ELF-1 (cell line): ENCODE results near the gene GPNMB.
"Not testable (repeated sequence)": the region's sequence is repeated elsewhere in the genome, so short reads cannot be mapped to it uniquely, and the experiment has no call there.

ENCODE experiments used
- DNase-seq: peaks from one replicate; pipeline ENCODE4 v3.0.0-alpha.2; 2016; ENCODE audit warnings: low read depth, low spot score

The GPNMB gene

DNA sequence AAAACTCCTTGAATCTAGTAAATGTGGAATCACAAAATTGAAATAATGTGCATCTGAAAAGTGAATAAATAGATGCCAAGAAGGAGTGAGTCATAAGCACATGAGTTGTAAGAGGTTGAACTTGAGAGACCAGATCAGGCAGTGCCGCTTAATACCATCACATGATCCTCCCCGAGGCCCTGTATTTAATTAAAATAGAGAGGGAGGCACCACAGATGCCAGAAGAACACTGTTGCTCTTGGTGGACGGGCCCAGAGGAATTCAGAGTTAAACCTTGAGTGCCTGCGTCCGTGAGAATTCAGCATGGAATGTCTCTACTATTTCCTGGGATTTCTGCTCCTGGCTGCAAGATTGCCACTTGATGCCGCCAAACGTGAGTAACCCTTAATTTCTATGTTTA lies at the start of gene GPNMB:
Gene GPNMB (plus strand): TSS at position 221 of the 400 bp plus-strand sequence. CDS start 83 bp downstream, at position 304.
- DNase-seq = no peak

DNA sequence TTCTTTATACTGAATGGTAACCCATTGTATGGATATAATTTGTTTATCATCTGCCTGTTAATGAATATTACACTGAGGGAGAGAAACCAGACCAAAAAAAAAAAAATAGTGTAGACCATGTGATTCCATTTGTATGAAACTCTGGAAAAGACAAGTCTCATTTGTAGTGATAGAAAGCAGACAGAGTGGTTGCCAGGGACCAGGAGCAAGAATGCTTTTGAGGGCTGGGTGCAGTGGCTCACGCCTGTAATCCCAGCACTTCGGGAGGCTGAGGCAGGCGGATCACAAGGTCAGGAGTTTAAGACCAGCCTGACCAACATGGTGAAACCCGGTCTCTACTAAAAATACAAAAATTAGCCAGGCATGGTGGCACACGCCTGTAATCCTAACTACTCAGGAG lies 48.8 kb upstream of the GPNMB start:
- DNase-seq = not testable (repeated sequence)

- no peak for DNase-seq
Measured at GRCh38 chr7:23200331-23200730, 46.2 kb upstream of the GPNMB start.

- no peak for DNase-seq
Measured at GRCh38 chr7:23204241-23204640, 42.3 kb upstream of the GPNMB start.

- no peak for DNase-seq
Measured at GRCh38 chr7:23205577-23205908, 41.0 kb upstream of the GPNMB start.

GRCh38 chr7:23205909-23206767 lies 40.4 kb upstream of the GPNMB start:
- DNase-seq = peak; percentile 64

DNA sequence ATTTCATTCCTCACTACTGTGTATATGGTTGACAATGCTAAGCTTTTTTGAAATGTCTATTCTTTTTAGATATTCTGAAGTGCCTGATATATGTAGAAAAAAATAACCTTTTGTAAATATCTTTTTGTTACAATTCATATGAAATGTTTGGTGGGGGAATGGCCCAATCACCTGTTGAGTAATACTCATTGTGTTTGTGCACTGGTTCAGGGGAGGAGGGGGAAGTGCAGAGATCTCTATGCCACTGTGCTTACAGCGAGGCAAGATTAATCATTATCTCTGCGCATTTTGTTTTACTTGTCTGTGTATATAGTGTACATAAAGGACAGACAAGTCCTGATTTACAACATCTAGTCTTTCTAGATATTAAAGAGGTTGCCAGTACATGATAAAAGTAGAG lies 39.6 kb upstream of the GPNMB start:
- DNase-seq = no peak

- no peak for DNase-seq
Measured at GRCh38 chr7:23207884-23208283, 38.7 kb upstream of the GPNMB start.

- DNase-seq = no peak
Measured at GRCh38 chr7:23208316-23208715, 38.3 kb upstream of the GPNMB start.

DNA sequence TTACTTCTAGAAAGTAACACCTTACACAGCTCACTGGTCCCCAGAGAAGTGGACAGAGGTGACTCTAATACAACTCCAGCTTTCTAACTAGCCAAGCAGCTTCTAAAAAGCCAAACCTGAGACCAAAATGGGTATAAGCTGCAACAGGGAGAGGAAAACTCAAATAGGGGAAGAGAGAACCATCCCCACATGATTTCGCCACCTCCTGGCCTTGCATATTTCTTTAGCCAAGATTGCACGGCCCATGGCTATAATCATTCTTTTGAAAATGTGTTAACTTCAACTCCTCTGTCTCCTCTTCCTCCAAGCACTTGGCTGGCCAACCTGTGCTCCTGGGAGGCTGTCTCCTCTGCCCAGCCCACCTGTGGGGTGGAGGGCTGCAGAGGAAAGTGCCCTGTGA lies 36.1 kb upstream of the GPNMB start:
- DNase-seq = no peak

DNA sequence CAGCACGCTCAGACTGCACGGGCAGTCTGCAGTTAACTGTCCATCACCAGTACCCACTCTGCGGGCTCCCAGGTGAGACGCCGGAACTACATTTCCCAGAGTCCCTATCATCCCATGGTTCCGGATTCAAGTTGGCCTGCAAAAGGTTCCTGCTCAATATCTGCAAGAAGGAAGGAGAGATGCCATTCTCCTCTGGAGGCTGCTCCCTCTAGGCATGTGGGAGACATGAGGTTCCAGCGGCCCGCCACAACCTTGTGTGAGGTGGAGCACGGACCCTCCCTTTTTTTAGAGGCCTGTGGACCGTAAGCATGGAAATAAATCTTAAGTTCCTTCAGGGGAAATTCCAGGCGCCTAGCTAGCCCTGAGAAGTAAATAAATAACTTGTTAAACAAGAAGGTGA lies 35.0 kb upstream of the GPNMB start:
- DNase-seq = peak; percentile 82

DNA sequence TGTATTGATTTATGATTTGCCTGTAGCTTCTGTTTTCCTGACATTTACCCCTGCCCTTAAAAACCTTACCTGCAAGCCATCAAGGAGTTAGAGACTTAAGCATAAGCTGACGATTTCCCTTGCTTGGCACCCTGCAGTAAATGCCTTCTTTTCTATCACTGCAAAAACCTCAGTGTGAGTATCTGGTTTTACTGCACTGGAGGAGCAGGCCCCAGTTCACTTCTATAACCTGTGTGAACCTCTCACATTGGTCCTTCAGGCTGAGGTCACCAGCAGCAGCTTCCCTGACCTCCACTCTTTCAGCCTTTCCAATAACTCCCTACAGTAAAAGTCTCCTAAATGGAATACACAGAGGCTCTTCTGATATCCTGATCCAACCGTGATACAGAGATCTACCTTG lies 34.2 kb upstream of the GPNMB start:
- no peak for DNase-seq

DNA sequence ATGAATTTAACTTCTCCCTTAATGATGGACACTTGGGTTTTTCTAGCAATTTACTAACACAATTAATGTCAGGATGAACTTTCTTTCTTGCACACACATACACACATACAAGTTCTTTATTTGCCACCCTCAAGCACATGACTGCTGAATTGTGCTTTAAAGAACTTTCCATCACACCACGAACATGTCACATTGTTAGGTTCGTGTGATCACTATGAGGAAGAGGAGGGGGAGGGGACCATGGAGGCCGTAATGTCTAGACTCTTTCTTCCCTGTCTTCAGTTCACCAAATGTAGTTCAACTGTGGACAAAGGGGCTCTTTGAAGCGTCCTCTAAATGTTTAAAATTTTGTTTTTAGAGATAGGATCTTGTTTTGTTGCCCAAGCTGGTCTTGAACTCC lies 33.7 kb upstream of the GPNMB start:
- no peak for DNase-seq

DNA sequence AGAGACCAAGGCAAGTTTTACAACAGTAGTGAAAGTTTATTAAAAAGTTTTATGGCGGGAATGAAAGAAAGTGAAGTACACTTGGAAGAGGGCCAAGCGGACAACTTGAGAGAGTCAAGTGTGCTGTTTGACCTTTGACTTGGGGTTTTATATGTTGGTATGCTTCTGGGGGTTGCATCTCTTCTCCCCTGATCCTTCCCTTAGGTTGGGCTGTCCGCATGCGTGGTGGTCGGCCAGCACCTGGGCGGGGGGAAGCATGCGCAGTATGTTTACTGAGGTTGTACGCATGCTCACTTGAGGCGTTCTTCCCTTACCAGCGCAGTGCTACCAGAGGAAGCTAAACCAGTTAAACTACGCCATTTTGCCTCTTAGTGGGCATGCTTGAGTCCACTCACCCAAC lies 32.8 kb upstream of the GPNMB start:
- no peak for DNase-seq

DNA sequence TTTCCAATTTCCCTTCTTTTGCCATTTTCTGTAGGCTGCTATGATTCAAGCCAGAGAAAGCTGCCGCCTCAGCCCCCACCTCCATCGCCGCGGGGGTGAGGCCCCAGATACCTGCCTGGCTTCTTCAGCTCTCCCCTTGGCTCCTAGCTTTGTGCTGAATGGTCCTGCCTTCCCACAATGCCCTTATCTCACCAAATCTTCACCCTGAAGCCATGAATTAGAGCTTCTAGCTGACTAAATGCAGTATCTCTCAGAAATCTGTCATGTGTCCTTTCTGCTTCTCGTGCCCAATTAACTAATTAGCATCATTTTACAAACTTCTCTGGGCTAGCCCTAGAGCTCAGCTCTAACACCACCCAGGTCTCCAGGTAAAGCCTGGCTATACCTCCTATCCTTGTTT lies 32.2 kb upstream of the GPNMB start:
- DNase-seq = peak; percentile 81

DNA sequence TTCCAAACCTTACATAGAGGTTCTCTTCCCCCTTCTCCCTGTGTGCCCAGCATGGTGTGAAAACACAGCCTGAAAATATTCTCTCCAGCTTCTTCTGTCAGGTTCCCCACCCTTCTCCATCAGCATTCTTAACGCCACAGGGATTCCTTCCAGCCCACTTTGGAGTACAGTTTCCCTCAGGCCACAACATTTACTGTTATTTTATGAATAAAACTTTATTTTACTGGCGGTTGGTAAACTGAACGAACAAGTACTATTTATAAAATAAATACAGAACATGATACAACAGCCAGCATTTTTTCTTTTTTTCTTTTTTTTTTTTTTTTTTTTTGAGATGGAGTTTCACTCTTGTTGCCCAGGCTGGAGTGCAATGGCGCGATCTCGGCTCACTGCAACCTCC lies 31.6 kb upstream of the GPNMB start:
- DNase-seq = no peak

DNA sequence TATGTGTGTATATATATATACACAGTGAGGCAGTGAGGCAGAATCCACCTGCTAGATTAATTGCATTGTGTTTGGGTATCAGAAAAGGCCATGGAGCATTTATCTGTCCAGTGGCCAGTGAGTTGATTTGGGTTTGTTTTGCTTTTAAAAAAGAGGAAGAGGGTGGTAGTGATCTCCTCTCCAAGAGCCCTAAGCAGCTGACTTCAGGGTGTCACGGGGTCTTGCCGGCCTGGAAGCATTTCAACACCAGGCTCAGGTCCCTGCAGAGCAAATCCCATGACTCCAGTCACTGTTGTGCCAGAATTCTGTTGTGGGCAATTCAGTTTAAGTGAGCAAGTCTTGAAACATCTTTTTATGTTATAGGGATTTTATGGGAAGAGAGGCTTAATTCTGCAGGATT lies 30.6 kb upstream of the GPNMB start:
- DNase-seq = no peak

GRCh38 chr7:23218196-23218595 lies 28.4 kb upstream of the GPNMB start:
- DNase-seq = no peak

GRCh38 chr7:23220690-23221305 lies 25.8 kb upstream of the GPNMB start:
- DNase-seq = peak; percentile 40

DNA sequence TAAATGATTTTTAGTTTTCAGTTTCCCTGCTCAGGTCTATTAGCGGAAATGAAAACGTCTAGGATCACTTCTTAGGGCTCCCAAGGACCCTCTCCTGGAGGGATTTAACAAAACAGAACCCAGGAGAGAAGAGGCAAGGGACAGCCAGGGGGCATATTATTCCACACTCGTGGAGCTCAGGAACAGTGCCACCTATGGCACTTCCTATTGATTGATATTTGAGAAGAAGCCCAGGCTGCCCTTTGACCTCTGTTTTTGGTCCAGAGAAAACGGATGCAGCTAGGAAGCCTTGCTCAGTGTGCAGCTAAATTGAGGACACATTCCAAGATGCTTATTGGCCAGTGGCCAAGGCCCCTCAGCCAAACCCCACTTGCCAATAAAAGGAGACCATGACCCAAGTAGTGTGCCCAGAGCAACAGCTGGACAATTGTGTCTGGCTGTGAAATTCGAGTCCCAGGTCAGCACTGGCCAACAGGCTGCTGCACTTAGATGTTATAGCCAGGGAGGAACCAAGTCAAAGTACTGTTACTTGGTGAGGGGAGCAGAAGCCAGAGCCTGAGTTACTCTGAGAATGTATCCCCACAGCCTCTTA lies 24.0 kb upstream of the GPNMB start:
- no peak for DNase-seq

DNA sequence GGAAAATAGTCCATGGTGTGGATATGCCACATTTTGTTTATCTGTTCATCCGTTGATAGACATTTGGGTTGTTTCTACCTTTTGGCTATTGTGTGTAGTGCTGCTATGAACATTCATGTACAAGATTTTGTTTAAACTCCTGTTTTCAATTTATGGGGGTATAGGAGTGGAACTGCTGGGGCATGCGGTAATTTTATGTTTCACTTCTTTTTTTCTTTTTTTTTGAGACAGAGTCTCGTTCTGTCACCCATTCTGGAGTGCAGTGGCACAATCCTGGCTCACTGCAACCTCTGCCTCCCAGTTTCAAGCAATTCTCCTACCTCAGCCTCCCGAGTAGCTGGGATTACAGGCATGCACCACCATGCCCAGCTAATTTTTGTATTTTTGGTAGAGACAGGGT lies 22.2 kb upstream of the GPNMB start:
- not testable (repeated sequence) for DNase-seq

DNA sequence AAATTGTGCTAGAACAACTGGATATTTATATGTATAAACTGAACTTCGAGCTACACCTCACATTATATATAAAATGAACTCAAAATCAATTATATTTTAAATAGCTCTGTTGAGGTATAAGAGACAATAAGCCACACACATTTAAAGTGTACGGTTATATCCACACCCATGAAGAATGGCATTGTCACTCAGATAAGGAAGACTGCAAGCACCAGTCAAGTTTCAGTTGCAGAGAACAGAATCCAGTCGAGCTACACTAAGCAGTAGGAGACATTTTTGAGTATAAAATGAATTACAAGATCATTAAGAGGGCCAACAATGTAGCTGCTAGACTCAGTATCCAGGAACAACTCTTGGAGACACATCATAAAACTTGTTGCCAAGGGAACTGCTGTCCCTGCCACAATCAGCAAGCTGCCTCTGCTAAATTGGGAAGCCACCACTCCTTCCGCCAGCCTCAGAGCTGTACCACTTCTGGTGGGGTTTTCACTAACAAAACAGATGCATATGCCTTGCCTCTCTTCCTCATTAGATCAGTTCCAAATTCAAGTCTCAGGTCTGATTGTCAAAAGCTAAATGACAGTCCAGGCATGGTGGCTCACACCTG lies 19.6 kb upstream of the GPNMB start:
- no peak for DNase-seq

DNA sequence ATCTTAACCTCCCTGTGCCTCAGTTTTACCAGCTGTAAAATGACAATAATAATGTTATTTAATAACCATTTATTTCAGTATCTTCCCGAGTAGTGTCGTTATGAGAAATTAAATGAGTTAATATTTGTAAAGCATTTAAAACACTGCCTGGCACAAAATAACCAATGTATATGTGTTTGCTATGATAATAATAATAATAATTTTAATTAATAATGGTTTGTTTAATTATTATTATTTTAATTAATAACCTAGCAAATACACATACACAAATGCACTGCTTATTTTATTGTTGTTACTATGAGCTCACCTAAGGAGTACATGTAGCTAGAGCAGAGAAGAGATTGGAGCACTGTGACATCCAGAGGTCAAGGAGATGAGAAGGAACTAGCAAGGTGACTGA lies 18.2 kb upstream of the GPNMB start:
- no peak for DNase-seq
